GM19438 (cell line): ENCODE results near the gene NAGA.
A peak's percentile ranks its signal among the peaks of the same experiment; 100 is the strongest.

Experiments
- ATAC-seq: cut with Tn5 transposase; IDR thresholded peaks from one replicate; pipeline ENCODE4 v1.9.1; 2021; ENCODE audit warnings: low read depth; ENCODE audit not compliant: unreplicated experiment

The NAGA gene

DNA sequence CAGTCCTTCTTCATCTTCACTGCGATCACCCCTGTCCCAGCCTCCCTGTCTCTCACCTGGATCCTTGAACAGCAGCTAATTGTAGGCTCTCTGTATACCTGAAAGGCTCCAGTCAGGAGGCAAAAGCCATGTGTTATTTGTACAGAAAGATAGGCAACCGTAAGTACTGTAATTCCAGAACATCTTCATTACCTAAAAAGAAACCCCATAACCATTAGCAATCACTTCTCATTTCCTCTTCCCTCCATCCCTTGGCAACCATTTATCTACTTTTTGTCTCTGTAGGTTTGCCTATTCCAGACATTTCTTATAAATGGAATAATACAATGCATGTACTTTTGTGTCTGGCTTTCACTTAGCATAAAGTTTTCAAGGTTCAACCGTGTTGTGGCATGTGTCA, 17.8 kb downstream of the NAGA start:
- no peak for ATAC-seq

DNA sequence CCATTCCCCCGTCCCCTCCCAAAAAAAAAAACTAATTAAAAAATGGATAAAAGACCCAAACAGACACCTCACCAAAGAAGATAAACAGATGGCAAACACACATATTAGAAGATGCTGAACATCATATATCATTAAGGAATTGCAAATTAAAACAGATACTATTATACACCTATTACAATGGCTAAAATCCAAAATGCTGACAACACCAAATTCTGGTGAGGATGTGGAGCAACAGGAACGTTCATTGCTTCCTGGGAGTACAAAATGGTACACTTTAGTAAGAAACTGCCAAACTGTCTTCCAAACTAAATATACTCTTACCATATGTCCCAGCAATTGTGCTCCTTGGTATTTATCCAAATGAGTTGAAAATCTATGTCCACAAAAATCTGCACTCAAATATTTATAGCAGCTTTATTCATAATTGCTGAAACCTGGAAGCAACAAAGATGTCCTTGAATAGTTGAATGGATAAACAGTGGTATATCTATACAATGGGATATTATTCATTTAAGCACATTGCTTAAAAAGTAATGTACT, 19.9 kb downstream of the NAGA start:
- ATAC-seq: no peak

DNA sequence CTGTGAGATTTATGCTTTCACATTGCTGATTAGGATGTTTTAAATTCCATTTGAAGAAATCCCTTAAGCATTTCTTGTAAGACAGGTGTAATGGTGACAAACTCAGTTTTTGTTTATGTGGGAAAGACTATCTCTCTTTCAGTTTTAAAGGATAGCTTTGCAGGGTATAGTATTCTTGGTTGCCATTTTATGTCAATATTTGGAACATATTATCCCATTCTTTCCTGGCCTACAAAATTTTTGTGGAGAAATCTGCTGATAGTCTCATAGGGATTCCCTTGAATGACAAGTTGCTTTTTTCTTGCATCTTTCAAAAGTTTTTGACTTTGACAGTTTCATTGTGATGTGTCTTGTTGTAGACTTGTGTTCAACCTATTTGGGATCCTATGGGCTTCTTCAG, 28.8 kb downstream of the NAGA start:
- ATAC-seq: no peak

DNA sequence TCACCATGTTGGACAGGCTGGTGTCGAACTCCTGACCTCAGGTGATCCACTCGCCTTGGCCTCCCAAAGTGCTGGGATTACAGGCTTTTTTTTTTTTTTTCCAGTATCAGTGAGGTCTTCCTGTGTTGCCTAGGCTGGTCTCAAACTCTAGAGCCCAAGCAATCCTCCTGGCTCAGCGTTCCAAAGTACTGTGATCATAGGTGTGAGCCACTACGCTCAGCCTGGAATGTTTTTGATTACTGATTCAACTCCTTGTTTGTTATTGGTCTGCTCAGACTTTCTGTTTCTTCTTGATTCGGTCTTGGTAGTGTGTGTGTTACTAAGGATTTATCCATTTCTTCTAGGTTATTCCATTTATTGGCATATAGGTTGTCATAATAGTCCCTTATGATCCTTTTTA, 31.3 kb downstream of the NAGA start:
- no peak for ATAC-seq

DNA sequence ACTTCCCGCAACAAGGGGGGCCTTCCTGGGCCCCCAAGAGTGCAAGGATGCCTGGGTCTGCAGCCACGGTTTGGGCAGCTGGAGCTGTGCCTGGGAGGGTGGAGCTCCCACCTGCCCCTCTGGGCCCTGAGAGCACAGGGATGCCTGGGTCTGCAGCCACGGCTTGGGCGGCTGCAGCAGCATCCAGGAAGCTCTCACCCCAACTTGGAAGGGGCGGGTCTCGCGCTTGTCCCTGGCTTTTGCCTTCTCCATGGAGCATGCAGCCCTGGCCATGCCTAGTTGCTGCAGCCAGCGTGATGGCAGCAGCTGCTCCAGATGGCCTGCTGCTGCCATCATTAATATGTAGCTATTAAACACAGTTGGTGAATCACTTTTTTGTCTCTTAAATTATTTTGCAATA, 35.4 kb downstream of the NAGA start:
- ATAC-seq: no peak

DNA sequence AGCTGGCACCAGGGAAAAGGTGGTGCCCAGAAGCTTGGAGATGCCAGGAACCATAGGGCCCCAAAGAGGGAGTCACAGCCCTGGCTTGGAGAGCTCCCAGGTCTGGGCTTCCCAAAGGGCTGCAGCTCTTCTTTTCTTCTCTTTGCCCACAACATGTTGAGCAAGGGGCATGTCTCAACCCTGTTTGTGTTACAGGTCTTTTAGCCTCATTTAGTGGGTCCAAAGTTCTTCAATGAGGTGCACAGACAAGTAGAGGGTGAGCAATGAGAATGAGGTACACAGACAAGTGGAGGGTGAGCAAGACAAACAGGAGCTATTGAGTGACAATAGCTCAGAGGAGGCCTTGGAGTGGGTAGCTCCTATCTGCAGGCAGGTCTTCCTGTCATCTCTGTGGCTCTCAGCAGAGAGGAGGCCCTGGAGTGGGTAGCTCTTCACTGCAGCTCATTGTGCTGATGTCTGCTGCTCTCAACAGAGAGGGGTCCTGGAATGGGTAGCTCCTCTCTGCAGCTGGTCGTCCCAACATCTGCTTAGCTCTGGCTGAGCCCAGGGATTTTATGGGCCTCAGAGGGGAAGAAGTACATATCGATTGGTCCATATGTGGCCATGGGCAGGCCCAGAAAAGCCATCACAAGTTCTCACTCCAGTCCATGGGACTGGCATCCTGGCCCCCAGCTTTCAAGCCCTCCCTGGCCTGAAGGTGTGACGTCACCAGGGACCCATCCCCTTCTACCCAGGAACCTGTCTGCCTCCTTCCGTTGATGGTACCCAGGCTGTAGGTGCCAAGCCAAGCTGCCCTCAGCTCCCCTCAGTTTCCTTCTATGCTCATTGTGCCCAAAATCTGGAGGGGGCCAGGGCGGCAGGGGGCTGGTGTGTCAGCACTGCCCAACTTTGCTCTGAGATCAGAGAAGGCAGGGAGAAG, 37.1 kb downstream of the NAGA start:
- no peak for ATAC-seq

DNA sequence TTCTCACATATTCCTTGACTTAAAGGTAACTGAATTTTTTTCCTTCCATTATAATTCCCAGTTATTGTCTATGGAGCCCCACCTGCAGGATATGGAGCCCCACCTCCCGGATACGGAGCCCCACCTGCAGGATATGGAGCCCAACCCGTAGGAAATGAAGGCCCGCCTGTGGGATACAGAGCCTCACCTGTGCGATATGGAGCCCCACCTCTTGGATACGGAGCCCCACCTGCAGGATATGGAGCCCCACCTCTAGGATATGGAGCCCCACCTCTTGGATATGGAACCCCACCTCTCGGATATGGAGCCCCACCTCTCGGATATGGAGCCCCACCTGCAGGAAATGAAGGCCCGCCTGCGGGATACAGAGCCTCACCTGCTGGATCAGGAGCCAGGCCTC, 43.9 kb downstream of the NAGA start:
- ATAC-seq: no peak

DNA sequence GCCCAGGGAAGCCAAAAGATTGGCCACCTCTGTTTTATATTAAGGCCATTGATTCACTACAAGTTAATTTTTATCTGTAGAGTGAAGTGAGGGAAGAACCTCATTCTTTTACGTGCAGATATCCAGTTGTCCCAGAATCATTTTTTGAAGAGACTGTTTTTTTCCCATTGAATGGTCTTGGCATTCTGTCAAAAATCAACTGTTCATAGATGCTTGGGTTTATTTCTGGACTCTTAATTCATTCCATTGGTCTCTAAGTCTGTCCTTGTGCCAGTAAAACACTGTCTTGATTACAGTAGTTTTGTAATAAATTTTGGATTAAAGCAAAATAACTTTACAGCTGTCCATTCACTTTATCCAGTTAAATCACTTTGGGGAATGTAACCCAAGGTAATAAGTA, 45.2 kb downstream of the NAGA start:
- ATAC-seq: no peak

DNA sequence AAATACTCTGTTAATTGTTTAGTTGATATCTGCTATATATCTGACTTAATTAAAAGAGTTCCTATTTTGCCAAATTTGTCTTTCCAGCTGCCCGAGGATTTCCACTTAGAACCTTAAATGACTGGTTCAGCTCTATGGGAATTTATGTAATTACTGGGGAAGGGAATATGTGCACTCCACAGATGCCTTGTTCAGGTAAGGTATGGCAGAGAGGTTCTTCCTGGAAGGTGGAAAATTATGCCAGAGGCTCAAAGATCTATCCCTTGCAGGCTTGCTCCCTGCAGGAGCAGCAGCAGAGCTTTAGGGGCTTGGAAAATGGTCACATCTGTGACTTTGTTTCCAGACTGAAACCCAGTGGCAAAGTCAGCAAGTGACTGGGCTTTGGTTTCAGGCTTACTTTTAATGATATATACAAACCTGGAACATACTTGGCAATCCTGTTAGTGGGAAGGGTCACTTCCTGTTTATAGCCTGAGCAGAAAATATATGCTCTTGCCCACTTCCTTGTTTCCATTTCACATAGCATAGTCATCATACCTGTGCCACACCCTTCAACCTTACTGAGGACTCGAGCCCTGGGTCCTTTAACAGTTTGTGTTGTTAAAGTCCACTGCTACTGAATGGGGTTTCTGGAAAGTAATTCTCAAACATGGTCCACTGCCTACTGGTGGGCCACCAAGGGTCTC, 48.3 kb downstream of the NAGA start:
- peak; percentile 62 for ATAC-seq

DNA sequence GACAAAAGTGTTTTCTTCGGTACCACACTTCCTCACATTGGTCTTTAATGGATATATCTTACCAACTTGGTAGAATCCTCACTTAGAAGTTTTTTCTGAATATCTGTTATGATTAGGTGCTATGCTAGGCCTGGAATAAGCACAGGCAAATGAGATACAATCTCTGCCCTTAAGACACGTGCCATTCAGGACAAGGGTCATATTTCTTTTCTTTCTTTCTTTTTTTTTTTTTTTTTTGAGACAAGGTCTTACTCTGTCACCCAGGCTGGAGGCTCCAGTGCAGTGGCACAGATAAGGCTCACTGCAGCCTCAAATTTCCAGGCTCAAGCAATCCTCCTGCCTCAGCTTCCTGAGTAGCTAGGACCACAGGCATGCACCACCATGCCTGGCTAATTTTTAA, 49.0 kb downstream of the NAGA start:
- no peak for ATAC-seq

DNA sequence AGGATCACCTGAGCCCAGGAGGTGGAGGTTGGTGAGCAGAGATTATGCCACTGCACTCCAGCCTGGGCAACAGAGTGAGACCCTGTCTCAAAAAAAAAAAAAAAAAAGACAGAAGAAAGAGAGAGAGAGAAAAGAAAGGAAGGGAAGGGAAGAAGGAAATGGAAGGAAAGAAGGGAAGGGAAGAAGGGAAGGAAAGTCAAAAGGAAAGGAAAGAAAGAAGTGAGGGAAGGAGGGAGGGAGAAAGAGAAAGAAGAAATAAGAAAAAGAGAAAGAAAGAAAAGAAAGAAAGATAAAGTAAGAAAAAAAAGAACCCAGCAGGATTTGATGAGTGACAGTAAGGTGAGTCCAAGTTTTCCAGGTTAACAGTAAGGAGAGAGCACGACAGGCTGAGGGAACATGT, 52.4 kb downstream of the NAGA start:
- ATAC-seq: no peak

DNA sequence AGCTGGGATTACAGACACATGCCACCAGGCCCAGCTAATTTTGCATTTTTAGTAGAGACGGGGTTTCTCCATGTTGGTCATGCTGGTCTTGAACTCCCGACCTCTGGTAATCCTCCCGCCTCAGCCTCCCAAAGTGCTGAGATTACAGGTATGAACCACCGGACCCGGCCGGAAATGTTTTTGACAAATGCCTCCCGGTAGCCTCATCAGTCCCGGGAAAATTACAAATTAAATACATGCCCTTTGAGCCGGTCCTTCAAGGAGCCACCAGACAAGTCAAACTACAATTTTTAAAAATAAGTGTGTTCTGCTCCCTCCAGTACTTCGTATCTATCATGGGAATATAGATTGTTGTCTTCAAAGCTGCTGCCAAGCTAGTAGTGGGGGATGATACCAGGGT, 54.5 kb downstream of the NAGA start:
- ATAC-seq: no peak

DNA sequence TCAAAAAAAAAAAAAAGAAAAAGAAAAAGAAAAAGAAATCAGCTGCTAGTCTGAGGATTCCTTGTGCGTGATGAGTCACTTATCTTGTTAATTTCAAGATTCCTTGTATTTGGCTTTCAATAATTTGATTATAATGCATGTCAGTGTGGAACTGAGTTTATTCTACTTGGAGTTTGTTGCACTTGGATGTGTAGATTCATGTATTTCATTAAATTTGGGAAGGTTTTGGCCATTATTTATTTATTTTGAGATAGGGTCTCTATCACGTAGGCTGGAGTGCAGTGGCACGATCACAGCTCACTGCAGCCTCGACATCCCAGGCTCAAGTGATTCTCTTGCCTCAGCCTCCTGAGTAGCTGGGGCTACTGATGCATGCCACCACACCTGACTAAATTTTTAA, 57.2 kb downstream of the NAGA start:
- no peak for ATAC-seq

DNA sequence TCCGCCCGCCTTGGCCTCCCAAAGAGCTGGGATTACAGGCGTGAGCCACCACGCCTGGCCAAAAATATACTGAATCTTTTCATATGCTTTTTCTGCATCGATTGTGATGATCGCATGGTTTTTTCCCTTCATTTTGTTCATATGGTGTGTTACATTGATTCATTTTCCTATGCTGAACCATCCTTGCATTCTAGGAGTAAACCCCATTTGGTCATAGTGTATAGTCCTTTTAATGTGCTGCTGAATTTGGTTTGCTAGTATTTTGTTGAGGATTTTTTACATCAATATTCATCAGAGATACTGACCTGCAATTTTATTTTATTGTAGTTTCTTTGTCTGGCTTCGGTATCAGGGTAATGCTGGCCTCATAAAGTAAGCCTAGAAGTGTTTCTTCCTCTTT, 59.8 kb downstream of the NAGA start:
- ATAC-seq: no peak
